GM19035 (cell line): ENCODE measurements around the gene LGALS9C.
"Not testable (repeated sequence)": the region's sequence is repeated elsewhere in the genome, so short reads cannot be mapped to it uniquely, and the experiment has no call there.

ENCODE experiments used
- ATAC-seq: cut with Tn5 transposase; IDR thresholded peaks from one replicate; pipeline ENCODE4 v1.9.1; 2021; ENCODE audit not compliant: unreplicated experiment

The LGALS9C gene

DNA sequence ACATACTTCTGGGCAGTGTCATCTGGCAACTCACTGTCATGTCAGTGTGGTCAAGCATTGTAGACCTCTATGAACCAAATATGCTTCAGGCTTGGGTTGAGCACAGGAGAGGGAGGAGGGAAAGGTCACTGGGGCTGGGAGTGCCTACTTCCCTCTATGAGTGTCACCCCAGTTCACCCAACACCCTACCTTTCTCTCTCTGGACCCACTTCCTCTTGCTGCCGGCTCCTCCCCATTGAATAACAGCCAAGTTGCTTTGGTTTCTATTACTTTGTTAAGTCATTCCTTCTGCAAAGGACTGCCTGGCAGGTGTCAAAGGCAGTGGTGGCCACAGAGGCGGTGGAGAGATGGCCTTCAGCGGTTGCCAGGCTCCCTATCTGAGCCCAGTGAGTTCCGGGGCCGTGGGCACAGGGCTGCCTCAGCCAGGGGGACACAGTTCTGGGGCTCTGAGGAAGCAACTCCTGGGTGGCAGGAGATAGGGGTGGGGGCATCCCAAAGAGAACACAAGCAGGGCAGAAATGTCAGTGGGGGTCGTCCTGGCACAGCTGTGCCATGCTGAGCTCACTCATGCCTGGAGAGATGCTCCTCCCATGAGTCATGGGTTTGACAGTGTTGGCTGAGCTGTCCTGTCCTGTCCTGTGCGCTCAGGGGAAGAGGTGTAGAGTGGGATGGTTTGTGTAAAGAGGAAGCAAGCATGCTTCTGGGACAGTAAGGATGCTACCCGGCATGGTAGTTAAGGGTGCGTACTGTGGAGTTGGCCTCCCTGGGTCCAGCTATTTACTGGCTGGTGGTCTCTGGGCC lies at the start of gene LGALS9C:
Gene LGALS9C, plus strand, starts transcription at position 282 of the 801 bp plus-strand sequence. Its CDS starts 66 bp downstream, at position 348.
- peak; percentile 73 for ATAC-seq

DNA sequence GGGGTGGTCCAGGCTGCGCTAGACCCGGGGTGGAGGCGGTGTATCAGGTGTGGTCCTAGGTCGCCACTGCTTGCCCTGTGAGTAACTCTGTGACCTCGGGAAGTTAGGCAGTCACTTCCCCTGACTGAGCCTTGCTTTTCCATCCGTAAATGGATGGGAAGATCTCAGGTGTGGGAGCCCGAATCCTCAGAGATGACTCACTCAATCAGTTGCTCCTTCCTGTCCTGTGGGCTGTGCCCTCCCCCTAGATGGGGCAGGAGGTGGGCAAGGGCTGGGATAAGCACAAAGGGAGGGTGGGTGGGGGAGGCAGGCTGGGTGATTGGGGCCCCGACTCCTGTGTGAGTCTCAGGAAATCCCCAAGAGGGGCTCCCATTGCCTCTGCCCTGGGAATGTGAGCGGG lies 44.4 kb upstream of the LGALS9C start:
- not testable (repeated sequence) for ATAC-seq

DNA sequence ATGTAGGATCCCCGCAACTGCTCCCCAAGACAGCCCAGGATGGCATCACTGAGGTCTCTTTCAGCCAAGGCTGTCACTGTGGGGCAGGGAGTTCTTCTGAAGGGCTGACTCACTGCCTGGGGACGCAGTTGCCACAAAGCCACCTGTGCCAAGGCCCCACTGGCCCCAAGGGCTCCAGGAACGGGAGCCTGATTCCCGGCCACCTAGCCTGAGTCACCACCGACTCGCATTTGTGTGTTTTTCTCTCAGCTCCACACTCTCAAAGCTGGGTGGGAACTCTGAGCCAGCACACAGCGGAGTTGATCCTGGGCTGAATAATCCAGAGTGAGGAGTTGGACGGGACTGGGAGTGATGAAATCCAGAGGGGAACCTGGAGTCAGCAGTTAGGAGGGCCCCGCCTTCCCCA lies 37.1 kb upstream of the LGALS9C start:
- ATAC-seq, result not testable (repeated sequence)

DNA sequence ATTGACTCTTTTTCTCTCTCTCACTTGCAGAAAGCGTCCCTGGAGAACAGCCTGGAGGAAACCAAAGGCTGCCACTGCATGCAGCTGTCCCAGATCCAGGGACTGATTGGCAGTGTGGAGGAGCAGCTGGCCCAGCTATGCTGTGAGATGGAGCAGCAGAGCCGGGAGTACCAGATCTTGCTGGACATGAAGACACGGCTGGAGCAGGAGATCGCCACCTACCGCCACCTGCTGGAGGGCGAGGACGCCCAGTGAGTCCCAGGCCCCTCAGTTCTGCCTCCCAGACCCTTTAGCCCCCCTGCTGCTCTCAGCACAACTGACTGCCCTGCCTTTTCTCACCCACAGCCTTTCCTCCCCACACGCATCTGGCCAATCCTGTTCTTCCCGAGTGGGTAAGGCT lies 34.5 kb upstream of the LGALS9C start:
- not testable (repeated sequence) for ATAC-seq

DNA sequence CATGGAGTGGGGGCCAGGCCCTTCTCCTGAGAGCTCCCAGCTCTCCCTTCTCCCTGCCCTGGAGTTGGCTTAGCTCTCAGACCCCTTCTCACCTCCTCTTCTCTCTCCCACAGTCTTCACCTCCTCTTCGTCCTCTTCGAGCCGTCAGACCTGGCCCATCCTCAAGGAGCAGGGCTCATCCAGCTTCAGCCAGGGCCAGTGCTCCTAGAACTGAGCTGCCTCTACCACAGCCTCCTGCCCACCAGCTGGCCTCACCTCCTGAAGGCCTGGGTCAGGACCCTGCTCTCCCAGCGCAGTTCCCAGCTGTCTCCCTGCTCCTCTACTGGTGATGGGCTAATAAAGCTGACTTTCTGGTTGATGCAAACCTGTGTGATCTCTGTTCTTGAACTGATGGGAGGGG lies 34.1 kb upstream of the LGALS9C start:
- not testable (repeated sequence) for ATAC-seq

DNA sequence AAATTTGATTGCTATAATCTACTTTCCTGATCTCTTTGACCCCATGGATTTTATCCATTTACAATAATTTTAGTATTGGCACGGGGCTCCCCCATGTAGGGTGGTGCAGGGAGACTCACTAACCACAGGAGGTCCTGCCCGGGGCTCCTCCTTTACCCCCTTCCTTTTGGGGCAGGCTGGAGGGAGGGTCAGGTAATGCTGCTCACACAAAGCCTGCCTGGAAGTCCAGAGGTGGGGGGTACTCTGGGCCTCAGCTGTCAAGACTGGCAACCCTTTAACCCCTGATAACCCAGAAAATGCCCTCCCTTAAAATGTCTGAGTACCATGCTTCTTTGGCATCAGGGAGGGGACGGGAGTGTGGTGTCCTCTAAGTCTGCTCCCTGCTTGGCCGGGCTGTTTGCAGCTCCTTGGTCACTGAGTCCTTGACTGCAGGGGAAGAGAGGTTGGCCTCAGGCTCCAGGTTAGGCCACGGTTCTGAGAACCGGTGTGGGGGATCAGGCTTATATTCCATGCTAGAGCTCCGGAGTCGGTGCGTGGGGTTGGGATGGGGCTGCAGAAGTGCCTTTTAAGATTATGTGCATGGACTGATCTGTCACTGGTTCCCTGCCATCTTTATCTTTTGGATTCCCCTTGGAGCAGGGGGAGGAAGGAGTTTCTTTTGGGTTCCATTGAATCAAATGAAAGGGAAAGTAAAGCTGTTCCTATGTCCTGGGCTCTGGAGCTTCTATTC lies 28.9 kb upstream of the LGALS9C start:
- ATAC-seq, result not testable (repeated sequence)

DNA sequence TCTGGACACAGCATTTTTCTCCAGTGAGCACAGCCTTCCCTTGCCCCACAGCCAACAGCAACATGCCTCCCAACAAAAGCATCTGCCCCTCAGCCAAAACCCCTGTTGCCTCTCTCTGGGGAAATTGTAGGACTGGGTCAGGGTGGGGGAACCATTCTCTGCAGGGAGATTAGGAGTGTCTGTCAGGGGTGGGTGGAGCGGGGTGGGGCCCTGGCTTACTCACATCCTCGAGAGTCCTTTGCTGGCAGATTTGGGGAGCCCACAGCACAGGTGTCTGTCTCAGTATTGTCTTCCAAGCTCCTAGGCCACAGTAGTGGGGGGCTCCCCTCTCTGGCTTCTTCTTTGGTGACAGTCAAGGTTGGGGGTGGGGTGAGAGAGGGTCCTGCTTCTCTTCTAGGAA lies 28.3 kb upstream of the LGALS9C start:
- ATAC-seq, result not testable (repeated sequence)

DNA sequence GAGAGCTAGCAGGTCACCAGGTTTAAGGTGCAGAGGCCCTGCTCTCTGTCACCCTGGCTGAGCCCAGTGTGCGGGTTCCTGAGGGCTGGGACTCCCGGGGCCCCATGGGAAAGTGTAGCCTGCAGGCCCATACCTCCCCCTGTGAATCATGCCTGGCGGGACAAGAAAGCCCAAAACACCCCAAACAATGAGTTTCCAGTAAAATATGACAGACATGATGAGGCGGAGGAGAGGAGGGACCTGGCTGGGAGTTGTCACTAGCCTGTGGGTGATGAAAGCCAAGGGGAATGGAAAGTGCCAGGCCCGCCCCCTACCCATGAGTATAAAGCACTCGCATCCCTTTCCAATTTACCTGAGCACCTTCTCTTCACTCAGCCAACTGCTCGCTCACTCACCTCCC lies 26.8 kb upstream of the LGALS9C start:
- ATAC-seq, result not testable (repeated sequence)

DNA sequence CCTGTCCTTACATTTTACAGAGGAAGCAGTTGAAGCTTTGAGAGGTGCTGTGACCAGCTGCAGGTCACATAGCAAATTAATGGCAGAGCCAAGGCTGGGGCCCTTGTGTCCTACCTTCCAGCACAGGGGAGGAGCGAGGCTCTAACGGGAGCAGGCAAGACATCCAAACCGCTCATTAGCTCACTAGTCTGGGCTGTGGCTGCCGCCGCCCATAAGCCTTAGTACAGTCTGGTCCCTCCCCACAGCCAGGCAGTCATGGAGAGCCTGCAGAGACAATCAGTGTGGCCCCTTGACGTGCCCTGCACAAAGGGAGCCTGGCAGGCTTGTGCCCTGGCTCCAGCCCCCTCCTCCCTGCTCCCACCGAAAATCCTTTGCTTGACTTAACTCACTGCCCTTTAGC lies 25.6 kb upstream of the LGALS9C start:
- not testable (repeated sequence) for ATAC-seq

DNA sequence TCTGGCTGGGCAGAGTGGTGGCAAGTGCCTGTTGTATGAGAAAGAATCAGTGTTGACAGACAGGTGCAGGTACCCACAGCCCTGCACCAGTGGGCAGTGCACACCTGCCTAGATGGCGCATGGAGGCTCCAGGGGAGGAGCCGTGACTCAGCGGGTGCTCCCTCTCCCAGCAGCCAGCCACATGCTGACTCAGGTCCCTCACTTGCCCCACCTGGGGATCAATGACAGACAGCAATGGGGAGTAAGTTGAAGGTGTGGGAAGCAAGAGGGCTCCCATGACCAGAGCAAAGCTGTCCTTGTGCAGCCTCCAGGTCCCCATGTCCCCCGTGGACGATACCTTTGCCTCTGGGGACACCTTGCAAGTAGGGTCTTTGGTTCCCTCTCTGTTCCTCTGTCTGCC lies 24.6 kb upstream of the LGALS9C start:
- ATAC-seq, result not testable (repeated sequence)

DNA sequence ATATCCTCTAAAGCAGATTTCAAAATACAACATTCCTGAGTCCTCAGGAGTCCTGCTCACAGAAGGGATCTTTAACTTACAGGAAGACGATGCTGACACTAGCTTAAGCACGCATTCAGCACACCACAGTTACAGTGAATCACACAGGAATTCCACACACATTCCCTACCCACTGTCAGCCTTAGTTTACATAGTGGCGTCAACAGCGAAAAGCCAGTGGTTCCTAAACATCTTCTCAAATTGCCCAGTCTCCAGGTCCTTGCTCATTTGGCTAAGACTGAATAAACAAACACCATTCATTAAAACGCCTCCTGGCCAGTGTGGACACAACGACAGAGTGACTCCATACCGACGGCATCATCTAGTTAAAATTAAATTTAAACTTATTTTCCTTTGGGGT lies 17.6 kb upstream of the LGALS9C start:
- ATAC-seq, result not testable (repeated sequence)

DNA sequence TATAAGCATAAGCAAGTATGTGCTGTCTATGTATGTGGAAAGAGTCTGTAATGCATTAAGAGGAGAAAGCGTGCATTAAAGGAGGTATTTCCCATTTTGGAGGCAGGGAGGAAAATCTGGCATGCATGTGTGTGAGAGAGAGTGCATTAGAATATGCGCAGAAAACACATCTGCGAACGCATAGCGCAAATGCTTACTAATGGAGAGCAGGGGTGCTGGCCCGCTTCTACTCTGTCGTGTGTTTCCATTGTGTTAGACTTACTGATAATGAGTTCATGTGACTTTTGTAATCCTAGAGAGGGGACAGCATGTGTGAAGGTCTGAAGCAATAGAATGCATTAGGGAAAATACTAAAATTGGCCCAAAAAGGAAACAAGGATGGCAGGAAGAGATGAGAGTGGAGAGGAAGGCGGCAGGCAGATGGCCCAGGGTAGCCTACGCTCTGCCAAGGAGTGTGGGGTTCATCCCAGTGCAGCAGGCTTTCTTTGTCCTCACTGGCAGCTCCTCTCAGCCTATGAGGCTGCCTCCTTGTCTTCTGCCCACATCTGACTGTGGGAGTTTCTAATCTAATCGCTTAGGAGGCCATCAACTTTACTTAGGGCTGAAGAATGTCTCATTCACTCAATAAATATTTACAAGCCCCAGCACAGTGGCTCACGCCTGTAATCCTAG lies 12.6 kb upstream of the LGALS9C start:
- not testable (repeated sequence) for ATAC-seq

DNA sequence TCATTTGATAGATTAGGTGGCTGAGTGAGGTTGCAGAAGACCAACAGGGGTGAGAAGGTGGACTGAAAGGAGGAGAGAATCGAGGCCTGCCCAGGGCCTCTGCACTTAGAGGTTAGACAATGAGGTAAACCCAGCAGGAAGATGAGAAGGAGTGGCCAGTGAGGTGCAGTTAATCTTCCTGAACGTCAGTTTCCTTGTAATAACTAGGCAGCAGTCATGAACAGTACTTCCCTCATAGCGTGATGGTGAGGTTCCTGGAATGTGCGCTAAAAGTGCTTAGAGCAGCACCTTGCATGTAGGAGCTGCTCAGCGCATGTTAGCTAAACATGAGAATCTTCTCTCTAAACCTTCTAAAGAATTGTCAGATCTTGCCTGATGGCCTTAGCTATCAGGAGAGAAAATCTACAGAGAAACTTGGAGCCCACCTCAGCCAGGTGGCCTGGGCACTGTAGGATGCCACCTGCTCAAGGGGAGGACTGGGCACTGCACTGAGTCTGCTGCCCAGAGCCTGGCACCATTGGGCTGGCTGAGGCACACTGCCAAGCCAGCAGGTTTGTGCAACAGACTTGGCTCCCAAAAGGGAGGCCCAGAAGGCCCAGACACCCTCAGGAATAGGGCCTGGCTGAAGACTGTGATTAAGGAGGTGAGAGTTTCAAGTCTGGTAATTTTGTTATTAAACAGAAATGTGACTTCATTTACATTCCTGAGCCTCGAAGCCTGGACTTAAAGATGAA lies 10.2 kb upstream of the LGALS9C start:
- ATAC-seq, result not testable (repeated sequence)

DNA sequence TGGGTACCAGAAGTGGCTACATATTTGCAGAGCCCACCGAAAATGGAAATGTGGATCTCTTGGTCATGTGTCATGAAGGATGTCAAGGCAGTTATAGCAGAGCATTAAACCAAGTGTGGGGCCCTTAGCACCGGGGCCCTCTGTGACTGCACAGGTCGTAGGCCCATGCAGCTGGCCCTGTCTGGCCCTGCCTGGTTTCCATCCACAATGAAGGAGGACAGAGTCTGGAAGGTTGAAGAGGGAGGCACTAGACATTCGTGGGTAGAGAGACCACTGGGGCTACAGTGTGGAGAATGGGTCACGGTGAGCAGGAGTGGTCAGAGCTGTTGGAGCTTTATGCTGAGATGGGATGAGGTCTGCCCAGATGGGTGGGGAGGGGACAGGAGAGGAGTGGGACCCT lies 9.6 kb upstream of the LGALS9C start:
- ATAC-seq, result not testable (repeated sequence)

DNA sequence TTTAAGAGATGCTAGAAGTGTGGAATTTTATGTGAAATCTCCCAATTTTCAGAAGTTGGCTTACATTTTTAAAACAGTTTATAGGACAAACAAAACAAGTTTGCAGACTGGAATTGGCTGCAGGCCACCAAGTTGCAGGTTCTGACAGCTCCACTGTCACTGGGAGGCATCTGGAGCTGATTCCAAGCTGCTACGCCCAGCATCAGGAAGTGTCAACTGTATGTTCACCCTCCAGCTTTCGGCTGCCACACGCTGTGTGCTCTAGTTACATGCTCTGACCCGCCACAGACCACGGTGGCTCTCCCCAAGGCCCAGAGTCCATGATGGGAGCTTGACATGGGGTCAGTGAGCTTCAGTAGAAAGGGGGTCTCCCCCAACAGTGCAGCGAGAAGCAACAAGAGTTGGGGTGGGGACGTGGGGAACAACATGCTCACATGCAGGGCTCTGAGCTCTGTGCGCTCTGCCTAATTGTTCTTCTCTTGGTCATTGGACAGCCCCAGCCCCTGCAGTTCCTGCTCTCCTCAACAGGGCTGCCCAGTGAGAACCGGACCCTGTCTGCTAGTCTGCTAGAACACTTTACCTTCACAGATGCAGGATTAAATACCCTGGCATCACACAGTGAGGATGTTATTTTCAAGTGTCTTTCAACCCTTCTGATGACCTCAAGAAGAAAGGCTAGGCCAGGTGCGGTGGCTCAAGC lies 8.0 kb upstream of the LGALS9C start:
- not testable (repeated sequence) for ATAC-seq

DNA sequence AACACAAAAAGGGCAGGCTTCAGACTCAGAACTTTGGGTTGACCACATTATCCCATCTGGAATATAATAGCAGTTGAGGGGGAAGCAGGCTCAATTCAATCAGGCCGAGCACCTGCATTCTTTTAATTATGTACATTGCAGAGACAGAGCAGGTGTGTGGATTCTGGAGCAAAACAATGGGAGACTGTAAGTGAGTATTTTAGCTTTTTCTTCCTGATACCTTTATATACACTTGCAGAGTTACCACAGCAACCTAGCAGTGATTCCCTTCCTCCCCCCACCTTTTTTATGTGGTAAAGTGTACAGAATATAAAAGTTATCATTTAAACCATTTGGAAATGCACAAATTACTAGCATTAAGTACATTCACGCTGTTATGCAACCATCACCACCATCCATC lies 6.8 kb upstream of the LGALS9C start:
- ATAC-seq, result not testable (repeated sequence)

DNA sequence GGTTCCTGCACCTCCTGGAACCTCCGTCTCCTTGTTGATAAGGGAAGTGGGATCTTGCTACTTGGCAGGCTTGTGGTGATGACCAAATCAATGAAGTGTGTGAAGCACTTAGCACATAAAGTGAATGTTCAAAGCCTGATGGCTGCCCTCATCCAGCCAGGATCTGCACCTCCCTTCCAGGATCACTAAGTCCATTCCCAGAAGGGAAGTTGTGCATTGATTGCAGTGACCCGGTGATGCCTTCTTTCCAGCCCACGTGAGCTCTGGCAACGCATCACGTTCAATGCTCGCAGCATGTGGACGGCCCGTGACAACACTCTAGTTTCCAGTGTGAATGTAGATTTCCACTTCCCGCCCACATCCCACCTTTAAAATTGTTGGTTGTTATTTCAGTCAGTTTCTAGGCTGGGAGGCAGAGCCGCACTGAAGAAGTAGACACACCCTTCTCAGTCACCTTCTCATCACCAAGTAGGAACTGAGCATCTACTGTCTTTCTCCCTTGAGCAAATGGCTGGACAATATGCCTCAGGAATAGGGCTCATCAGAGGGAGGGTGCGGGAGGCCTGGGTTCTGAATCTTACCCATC lies 6.2 kb upstream of the LGALS9C start:
- not testable (repeated sequence) for ATAC-seq

DNA sequence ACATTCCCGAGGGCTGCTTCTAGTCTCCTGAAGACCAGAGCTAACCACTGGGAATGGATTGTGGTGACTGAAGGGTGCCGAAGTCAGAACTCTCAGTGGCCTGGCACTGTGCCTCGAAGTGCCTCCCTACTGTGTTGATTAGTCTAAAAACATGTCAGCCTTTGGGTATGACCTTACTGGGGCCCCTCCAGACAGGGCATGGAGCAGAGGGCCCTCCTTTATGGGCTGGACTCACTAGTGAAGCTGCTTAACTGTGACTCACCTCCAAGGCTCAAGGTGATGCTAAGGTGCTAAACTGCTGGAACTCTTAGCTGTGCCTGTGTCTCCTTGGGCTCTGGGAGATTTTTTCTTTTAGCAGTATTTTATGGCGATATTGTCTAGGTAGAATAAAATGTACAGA lies 2.6 kb upstream of the LGALS9C start:
- not testable (repeated sequence) for ATAC-seq

DNA sequence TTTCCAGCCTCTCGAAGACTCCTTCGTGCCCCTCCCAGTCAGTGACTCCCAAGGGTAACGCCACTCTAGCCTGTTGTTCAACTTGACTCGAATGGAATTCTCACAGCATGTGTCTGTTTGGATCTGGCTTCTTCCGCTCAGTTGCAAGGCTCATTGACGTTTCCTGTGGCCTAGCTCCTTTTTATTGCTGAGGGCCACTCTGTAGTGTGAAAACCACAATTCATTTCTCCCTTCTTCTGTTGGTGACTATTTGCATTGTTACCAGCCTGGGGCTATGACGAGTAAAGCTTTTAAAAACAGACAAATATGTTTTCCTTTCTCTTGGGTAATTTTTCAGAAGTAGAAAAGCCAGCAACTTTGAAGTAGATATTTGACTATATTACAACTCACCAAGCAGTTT lies 1.8 kb upstream of the LGALS9C start:
- ATAC-seq, result not testable (repeated sequence)

DNA sequence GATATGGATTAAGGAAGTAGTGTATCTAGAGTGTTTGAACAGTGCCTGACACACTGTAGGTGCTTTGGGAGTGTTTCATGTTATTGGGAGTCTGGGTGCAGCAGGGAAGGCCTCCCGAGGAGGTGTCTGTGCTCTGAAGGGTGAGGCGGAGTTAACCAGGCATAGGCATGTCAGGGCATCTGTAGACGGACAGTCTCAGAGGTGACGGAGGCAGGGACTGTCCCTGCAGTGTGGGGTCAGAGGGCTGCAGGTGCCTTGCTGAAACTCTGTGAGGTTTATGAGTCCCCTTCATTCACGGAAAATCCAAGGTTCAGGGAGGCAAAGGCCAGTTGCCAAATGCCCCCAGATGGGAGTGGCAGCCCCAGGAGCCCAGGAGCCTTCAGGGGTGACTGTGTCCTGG lies 778 bp downstream of the LGALS9C start:
- ATAC-seq, result not testable (repeated sequence)
